ENCODE data around the gene GUF1.

Gene GUF1

DNA sequence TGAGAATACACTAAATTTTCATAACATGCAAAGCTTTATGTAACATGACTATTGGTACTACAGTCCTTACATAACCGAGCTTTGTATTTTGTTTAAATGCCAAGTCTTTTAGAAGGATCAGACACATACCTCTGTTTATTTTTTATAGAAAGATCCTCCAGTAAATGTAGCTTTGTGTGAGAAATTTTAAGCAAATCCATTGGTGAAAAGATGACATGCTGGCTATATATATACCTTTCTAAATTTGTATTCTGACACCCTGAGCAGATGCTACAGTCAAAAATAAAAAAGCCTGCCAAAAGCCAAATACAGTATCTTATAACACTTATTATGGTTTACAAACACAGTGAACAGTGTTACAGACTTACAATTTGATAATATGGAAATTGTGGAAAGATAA lies 26.8 kb upstream of the GUF1 start, which contains the start of gene YIPF7:
TSS of gene YIPF7 (minus strand) at position 201 of the 400 bp plus-strand sequence. CDS start 1,525 bp downstream, outside the sequence.
- DNase-seq (ENCODE audit: extremely low spot score), result no peak
- ChIA-PET CTCF (no interaction called here), POLR2A (no interaction called here)
- TF ChIP-seq CTBP1 (IDR thresholded peaks at IDR 0.05; ENCODE audit: borderline replicate concordance) (no peak), HDGF (IDR thresholded peaks at IDR 0.05; ENCODE audit: borderline replicate concordance) (no peak), LEF1 (IDR thresholded peaks at IDR 0.05; ENCODE audit: borderline replicate concordance) (no peak), ARNT (IDR thresholded peaks at IDR 0.05) (no peak), TARDBP (IDR thresholded peaks at IDR 0.05) (no peak), SP1 (IDR thresholded peaks at IDR 0.05) (no peak)

DNA sequence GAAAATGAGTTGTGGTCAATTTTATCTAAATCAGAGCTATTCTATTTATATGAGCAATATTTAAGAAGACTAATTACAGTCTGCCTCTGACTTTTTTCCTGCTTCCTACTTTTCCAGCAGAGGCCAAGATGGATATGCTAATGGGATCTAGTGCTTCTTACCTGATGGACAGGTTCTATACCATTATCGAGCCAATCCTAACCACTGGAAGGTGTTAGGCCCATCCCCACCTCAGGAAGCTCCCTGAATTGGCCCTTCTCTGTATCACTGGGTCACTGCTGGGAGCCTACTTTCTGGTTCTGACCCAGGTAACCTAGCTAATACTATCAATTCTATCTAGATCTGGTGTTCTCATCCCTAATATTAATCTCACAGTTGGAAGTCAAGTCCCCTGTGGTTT lies 26.2 kb upstream of the GUF1 start:
- POLR2A ChIA-PET, result no interaction called here
- CTCF ChIA-PET, result no interaction called here
- TF ChIP-seq TARDBP (IDR thresholded peaks at IDR 0.05), result no peak
- TF ChIP-seq ELF4 (IDR thresholded peaks at IDR 0.05), result no peak
- no peak for TF ChIP-seq LEF1 (IDR thresholded peaks at IDR 0.05; ENCODE audit: borderline replicate concordance)
- TF ChIP-seq SUZ12 (IDR thresholded peaks at IDR 0.05), result no peak
- no peak for TF ChIP-seq PKNOX1 (IDR thresholded peaks at IDR 0.05)
- TF ChIP-seq BHLHE40 (IDR thresholded peaks at IDR 0.05; ENCODE audit: borderline replicate concordance), result no peak
- TF ChIP-seq FOXM1 (IDR thresholded peaks at IDR 0.05; ENCODE audit: borderline replicate concordance), result no peak
- no peak for TF ChIP-seq HDGF (IDR thresholded peaks at IDR 0.05; ENCODE audit: borderline replicate concordance)
- no peak for TF ChIP-seq NFRKB (IDR thresholded peaks at IDR 0.05)
- no peak for TF ChIP-seq SP1 (IDR thresholded peaks at IDR 0.05)
- TF ChIP-seq CTBP1 (IDR thresholded peaks at IDR 0.05; ENCODE audit: borderline replicate concordance), result no peak
- no peak for TF ChIP-seq L3MBTL2 (conservative IDR thresholded peaks at IDR 0.05)
- TF ChIP-seq FOXK2 (IDR thresholded peaks at IDR 0.05), result no peak
- TF ChIP-seq FOXA1 (IDR thresholded peaks at IDR 0.05), result no peak
- no peak for TF ChIP-seq ZNF384 (IDR thresholded peaks at IDR 0.05)
- no peak for TF ChIP-seq ARNT (IDR thresholded peaks at IDR 0.05)
- DNase-seq (ENCODE audit: extremely low spot score), result no peak

DNA sequence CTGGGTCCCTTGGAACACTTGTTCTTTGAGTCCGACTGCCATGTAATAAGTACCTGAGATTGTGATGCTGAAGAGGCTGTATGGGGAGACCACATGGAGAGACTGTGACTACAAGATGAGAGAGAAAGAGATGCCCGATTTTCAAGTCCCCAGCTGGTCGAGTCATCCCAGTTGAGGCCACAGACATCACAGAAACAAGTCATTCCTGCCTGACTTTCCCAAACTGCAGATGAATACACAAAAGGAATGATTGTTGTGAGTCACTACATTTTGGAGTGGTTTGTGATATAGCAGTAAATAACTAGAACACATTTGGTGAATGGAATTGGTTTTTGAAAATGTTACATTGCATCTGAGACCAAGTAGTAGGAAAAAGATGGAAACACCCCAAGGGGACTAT lies 17.8 kb upstream of the GUF1 start:
- DNase-seq (ENCODE audit: extremely low spot score), result no peak
- CTCF ChIA-PET, result no interaction called here
- TF ChIP-seq LEF1 (IDR thresholded peaks at IDR 0.05; ENCODE audit: borderline replicate concordance), result no peak
- no peak for TF ChIP-seq SUZ12 (IDR thresholded peaks at IDR 0.05)
- TF ChIP-seq ARNT (IDR thresholded peaks at IDR 0.05), result no peak
- POLR2A ChIA-PET, result no interaction called here

- ChIA-PET POLR2A (interaction anchor here (0.7 kb wide), 1 partner anchor 16 kb away, joined by 4 read pairs; the partner anchor contains the start of gene GUF1), CTCF (no interaction called here)
- DNase-seq (ENCODE audit: extremely low spot score), result no peak
- TF ChIP-seq FOXM1 (IDR thresholded peaks at IDR 0.05; ENCODE audit: borderline replicate concordance) (no peak), FOXK2 (IDR thresholded peaks at IDR 0.05) (no peak)
These were observed 16.1 kb upstream of the GUF1 start for GRCh38 chr4:44661940-44662622.

GRCh38 chr4:44662623-44663005 lies 15.6 kb upstream of the GUF1 start:
- POLR2A ChIA-PET, result interaction anchor here (0.7 kb wide), 1 partner anchor 15 kb away, joined by 4 read pairs; the partner anchor contains the start of gene GUF1
- no peak for DNase-seq (ENCODE audit: extremely low spot score)
- no peak for TF ChIP-seq FOXK2 (IDR thresholded peaks at IDR 0.05)
- TF ChIP-seq SUZ12 (IDR thresholded peaks at IDR 0.05), result no peak
- no peak for TF ChIP-seq L3MBTL2 (conservative IDR thresholded peaks at IDR 0.05)
- no peak for TF ChIP-seq TARDBP (IDR thresholded peaks at IDR 0.05)
- TF ChIP-seq ELF4 (IDR thresholded peaks at IDR 0.05), result no peak
- TF ChIP-seq FOXM1 (IDR thresholded peaks at IDR 0.05; ENCODE audit: borderline replicate concordance), result no peak
- no peak for TF ChIP-seq SP1 (IDR thresholded peaks at IDR 0.05)
- CTCF ChIA-PET, result no interaction called here

DNA sequence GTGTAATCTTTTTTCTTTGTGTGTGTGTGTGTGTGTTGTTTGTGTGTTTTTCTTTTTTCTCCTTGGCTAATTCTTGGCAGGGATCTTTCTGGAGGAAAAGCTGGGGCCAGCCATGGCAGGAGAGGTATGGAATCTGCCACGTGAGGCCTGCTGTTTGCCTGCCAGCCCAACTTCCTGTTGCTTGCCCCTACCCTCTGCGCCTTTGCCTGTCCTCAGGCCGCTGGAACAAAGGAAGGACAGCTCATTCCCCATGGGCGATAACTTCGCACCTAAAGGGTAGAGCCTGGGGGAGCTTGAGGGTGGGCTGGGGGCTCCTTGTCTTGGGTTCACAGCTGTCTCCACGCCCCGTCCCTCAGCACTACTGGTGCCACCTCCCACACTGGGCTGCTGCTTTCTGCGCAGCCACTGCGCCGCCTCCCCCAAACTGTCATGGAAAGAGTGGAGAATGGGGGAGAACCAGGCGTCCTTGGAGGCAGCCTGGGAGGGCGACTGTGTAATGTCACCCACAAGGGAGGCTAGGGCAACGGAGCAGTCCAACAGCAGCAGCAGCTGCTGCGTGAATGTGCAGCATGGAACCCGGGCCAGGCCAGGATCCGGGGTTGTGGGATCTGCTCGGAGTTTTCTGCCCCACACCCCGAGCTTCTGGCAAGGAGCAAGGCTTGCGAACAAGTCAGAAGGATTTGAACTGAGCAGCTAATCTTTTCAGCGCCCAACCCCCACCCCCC lies 14.5 kb upstream of the GUF1 start:
- TF ChIP-seq NFRKB (IDR thresholded peaks at IDR 0.05) (no peak), CTBP1 (IDR thresholded peaks at IDR 0.05; ENCODE audit: borderline replicate concordance) (no peak), L3MBTL2 (conservative IDR thresholded peaks at IDR 0.05) (no peak), SUZ12 (IDR thresholded peaks at IDR 0.05) (no peak), ZNF384 (IDR thresholded peaks at IDR 0.05) (no peak), SP1 (IDR thresholded peaks at IDR 0.05) (no peak), FOXM1 (IDR thresholded peaks at IDR 0.05; ENCODE audit: borderline replicate concordance) (no peak), PKNOX1 (IDR thresholded peaks at IDR 0.05) (no peak), ELF4 (IDR thresholded peaks at IDR 0.05) (no peak), FOXK2 (IDR thresholded peaks at IDR 0.05) (no peak), HDGF (IDR thresholded peaks at IDR 0.05; ENCODE audit: borderline replicate concordance) (no peak), LEF1 (IDR thresholded peaks at IDR 0.05; ENCODE audit: borderline replicate concordance) (no peak), ARNT (IDR thresholded peaks at IDR 0.05) (no peak), TARDBP (IDR thresholded peaks at IDR 0.05) (no peak), BHLHE40 (IDR thresholded peaks at IDR 0.05; ENCODE audit: borderline replicate concordance) (no peak), FOXA1 (IDR thresholded peaks at IDR 0.05) (no peak)
- POLR2A ChIA-PET, result interaction anchor here (0.8 kb wide), 1 partner anchor 14 kb away, joined by 4 read pairs; the partner anchor contains the start of gene GUF1
- no peak for DNase-seq (ENCODE audit: extremely low spot score)
- CTCF ChIA-PET, result no interaction called here

GRCh38 chr4:44668526-44668925 lies 9.7 kb upstream of the GUF1 start:
- ChIA-PET POLR2A (interaction anchor here (2.3 kb wide), 1 partner anchor 10 kb away, joined by 14 read pairs; the partner anchor contains the start of gene GUF1), CTCF (no interaction called here)
- DNase-seq (ENCODE audit: extremely low spot score), result no peak
- no peak for TF ChIP-seq FOXK2 (IDR thresholded peaks at IDR 0.05)

Data from HEK293T (cell line).